Neural progenitor cell (in vitro differentiated cells): Measurements from ENCODE around the gene ADAMTS18. TPM values are rescaled to one million over a fixed set of nuclear protein-coding genes. Genes with fewer than 3 reads are reported as not detected.

Experiments used
- DNase-seq: peaks from one replicate; pipeline ENCODE4 v3.0.0-alpha.2; 2016; ENCODE audit warnings: low spot score
- H2AFZ ChIP-seq: fragments of 200-600 bp; sonication (generic); replicated peaks from 2 replicates; pipeline ENCODE4 v1.6.1; 2016; ENCODE audit warnings: antibody characterized with exemption
- H3F3A ChIP-seq: fragments of 200-600 bp; sonication (generic); 2 replicates; pipeline ENCODE4 v1.6.1; 2016; ENCODE audit warnings: antibody characterized with exemption, low read depth
- H3K27ac ChIP-seq: fragments of 200-600 bp; sonication (generic); 2 replicates; pipeline ENCODE4 v1.5.1; 2016; ENCODE audit warnings: mild to moderate bottlenecking
- H3K27me3 ChIP-seq: fragments of 200-600 bp; sonication (generic); 2 replicates; pipeline ENCODE4 v1.6.1; 2016; ENCODE audit warnings: mild to moderate bottlenecking, moderate library complexity
- H3K36me3 ChIP-seq: fragments of 200-600 bp; sonication (generic); 2 replicates; pipeline ENCODE4 v1.5.1; 2016
- H3K4me1 ChIP-seq: fragments of 200-600 bp; sonication (generic); 2 replicates; pipeline ENCODE4 v1.6.1; 2016; ENCODE audit warnings: mixed run types
- H3K4me2 ChIP-seq: fragments of 200-600 bp; sonication (generic); 2 replicates; pipeline ENCODE4 v1.6.1; 2016
- H3K4me3 ChIP-seq: fragments of 200-600 bp; sonication (generic); 2 replicates; pipeline ENCODE4 v1.5.1; 2016
- H3K79me2 ChIP-seq: fragments of 200-600 bp; sonication (generic); 2 replicates; pipeline ENCODE4 v1.6.1; 2016; ENCODE audit warnings: low read depth
- H3K9ac ChIP-seq: fragments of 200-600 bp; sonication (generic); 2 replicates; pipeline ENCODE4 v1.6.1; 2016
- H3K9me3 ChIP-seq: fragments of 200-600 bp; sonication (generic); 2 replicates; pipeline ENCODE4 v1.5.1; 2016; ENCODE audit warnings: low read depth
- H4K20me1 ChIP-seq: fragments of 200-600 bp; sonication (generic); 2 replicates; pipeline ENCODE4 v1.6.1; 2016; ENCODE audit warnings: low read depth
- H3K27ac Mint-ChIP-seq: 3 replicates; pipeline ENCODE4 v1.8.0; 2021; ENCODE audit warnings: mixed read lengths
- H3K27me3 Mint-ChIP-seq: 2 replicates; pipeline ENCODE4 v1.8.0; 2022; ENCODE audit warnings: low read depth, mild to moderate bottlenecking, inconsistent platforms, moderate library complexity, mixed read lengths; ENCODE audit not compliant: insufficient read depth
- H3K36me3 Mint-ChIP-seq: 3 replicates; pipeline ENCODE4 v1.8.0; 2021; ENCODE audit warnings: mixed read lengths
- H3K4me1 Mint-ChIP-seq: 3 replicates; pipeline ENCODE4 v1.8.0; 2021; ENCODE audit warnings: mixed read lengths
- H3K4me3 Mint-ChIP-seq: 3 replicates; pipeline ENCODE4 v1.8.0; 2021; ENCODE audit warnings: mild to moderate bottlenecking, moderate library complexity, mixed read lengths
- H3K9me3 Mint-ChIP-seq: 3 replicates; pipeline ENCODE4 v1.8.0; 2020; ENCODE audit warnings: mixed read lengths
- CTCF ChIP-seq: fragments of 200-600 bp; sonication (generic); IDR thresholded peaks from 2 replicates; pipeline ENCODE4 v1.5.1; 2017; ENCODE audit warnings: antibody characterized with exemption, mild to moderate bottlenecking
- EZH2 ChIP-seq: fragments of 200-600 bp; sonication (generic); IDR thresholded peaks from 2 replicates; pipeline ENCODE4 v1.6.1; 2017; ENCODE audit warnings: antibody characterized with exemption, mild to moderate bottlenecking, moderate library complexity
- EZH2phosphoT487 ChIP-seq: fragments of 200-600 bp; sonication (generic); IDR thresholded peaks from 2 replicates; pipeline ENCODE4 v1.6.1; 2017; ENCODE audit warnings: antibody characterized with exemption
- total RNA-seq: library from RNA; depleted of rRNA; stranded (reverse); fragments of >200 nt; gene quantifications from 2 replicates; pipeline ENCODE4 v1.2.3, GENCODE V29; 2015; ENCODE audit warnings: low replicate concordance

The ADAMTS18 gene
- total RNA-seq, 1 donor from 2014 or later = 1.9 TPM

GRCh38 chr16:77328768-77329167, 106.1 kb downstream of the ADAMTS18 start:
- no peaks in the 10 kb centered on the region for H3K36me3 ChIP-seq
- peaks cover 45% of the 10 kb centered on the region for H3K27me3 ChIP-seq
- H3F3A ChIP-seq = peaks cover 6% of the 10 kb centered on the region
- peaks cover 2% of the 10 kb centered on the region for H3K36me3 Mint-ChIP-seq
- H3K79me2 ChIP-seq = no peaks in the 10 kb centered on the region
- no peak overlapping the region for H3K9ac ChIP-seq
- DNase-seq = no peak
- H4K20me1 ChIP-seq = peaks cover 6% of the 10 kb centered on the region
- peaks cover 37% of the 10 kb centered on the region for H3K4me1 Mint-ChIP-seq
- no peak overlapping the region for H2AFZ ChIP-seq
- H3K27ac ChIP-seq = no peak overlapping the region
- H3K4me2 ChIP-seq = no peak overlapping the region
- H3K27me3 Mint-ChIP-seq = peaks cover 11% of the 10 kb centered on the region
- H3K4me3 Mint-ChIP-seq = no peak overlapping the region
- no peaks in the 10 kb centered on the region for H3K9me3 ChIP-seq
- no peak for TF ChIP-seq CTCF
- TF ChIP-seq EZH2phosphoT487 = no peak
- TF ChIP-seq EZH2 = no peak
- no peak overlapping the region for H3K4me3 ChIP-seq
- H3K4me1 ChIP-seq = peaks cover 13% of the 10 kb centered on the region
- peaks cover 4% of the 10 kb centered on the region for H3K9me3 Mint-ChIP-seq
- no peak overlapping the region for H3K27ac Mint-ChIP-seq

- H3F3A ChIP-seq = peaks cover 6% of the 10 kb centered on the region
- no peak overlapping the region for H3K4me2 ChIP-seq
- peaks cover 11% of the 10 kb centered on the region for H3K27me3 Mint-ChIP-seq
- H3K9me3 ChIP-seq = no peaks in the 10 kb centered on the region
- peaks cover 4% of the 10 kb centered on the region for H3K9me3 Mint-ChIP-seq
- H3K27ac Mint-ChIP-seq = no peak overlapping the region
- H3K4me3 Mint-ChIP-seq = no peak overlapping the region
- no peak overlapping the region for H3K4me3 ChIP-seq
- no peak overlapping the region for H3K27ac ChIP-seq
- TF ChIP-seq EZH2phosphoT487 = no peak
- no peak for TF ChIP-seq EZH2
- TF ChIP-seq CTCF = no peak
- DNase-seq = no peak
- no peaks in the 10 kb centered on the region for H3K79me2 ChIP-seq
- H3K36me3 Mint-ChIP-seq = peaks cover 2% of the 10 kb centered on the region
- peaks cover 13% of the 10 kb centered on the region for H3K4me1 ChIP-seq
- H3K9ac ChIP-seq = no peak overlapping the region
- H2AFZ ChIP-seq = no peak overlapping the region
- peaks cover 6% of the 10 kb centered on the region for H4K20me1 ChIP-seq
- no peaks in the 10 kb centered on the region for H3K36me3 ChIP-seq
- peaks cover 43% of the 10 kb centered on the region for H3K27me3 ChIP-seq
- H3K4me1 Mint-ChIP-seq = peaks cover 37% of the 10 kb centered on the region
These were observed 106.6 kb downstream of the ADAMTS18 start for GRCh38 chr16:77328274-77328673.

GRCh38 chr16:77327717-77328116, 107.1 kb downstream of the ADAMTS18 start:
- Histone ChIP-seq H4K20me1 (peaks cover 6% of the 10 kb centered on the region), H2AFZ (no peak overlapping the region), H3K36me3 (no peaks in the 10 kb centered on the region), H3F3A (peaks cover 6% of the 10 kb centered on the region), H3K9ac (no peak overlapping the region), H3K9me3 (no peaks in the 10 kb centered on the region), H3K4me3 (no peak overlapping the region), H3K27ac (no peak overlapping the region), H3K27me3 (peaks cover 37% of the 10 kb centered on the region), H3K4me1 (peaks cover 13% of the 10 kb centered on the region), H3K79me2 (no peaks in the 10 kb centered on the region), H3K4me2 (no peak overlapping the region)
- Mint-ChIP-seq H3K4me1 (peaks cover 37% of the 10 kb centered on the region), H3K27ac (no peak overlapping the region), H3K27me3 (peaks cover 7% of the 10 kb centered on the region), H3K36me3 (peaks cover 2% of the 10 kb centered on the region), H3K4me3 (no peak overlapping the region), H3K9me3 (peaks cover 4% of the 10 kb centered on the region)
- DNase-seq = no peak
- TF ChIP-seq EZH2 (no peak), CTCF (no peak), EZH2phosphoT487 (no peak)
